A549 (cell line): ENCODE measurements around the gene CYP4F11. TPM values are rescaled to one million over a fixed set of nuclear protein-coding genes. Genes with fewer than 3 reads are reported as not detected.
A peak's percentile ranks its signal among the peaks of the same experiment; 100 is the strongest.

Experiments
- ATAC-seq, 2 experiments: fragments of 200-7000 bp in 1 of 2; fragments of >200 bp in 1 of 2; cut with Nextera tagmentation in 1 of 2; cut with Tn5 transposase in 1 of 2; 3 replicates each; pipeline versions ENCODE4 v1.8.0 to v1.9.1; 2018 to 2020; ENCODE audit warnings: mild to moderate bottlenecking in 1 of 2, moderate library complexity in 1 of 2
- CTCF ChIA-PET: fragments of 300-600 bp; sonication (Branson Sonifier 250); formaldehyde crosslinking; extraction: SDS; loops from one replicate; lab custom pipeline; 2021; ENCODE audit warnings: antibody characterized with exemption, inconsistent platforms; lab: Yijun Ruan, JAX
- POLR2A ChIA-PET: fragments of 350-600 bp; formaldehyde crosslinking; extraction: SDS; loops from one replicate; lab custom pipeline; 2021; ENCODE audit warnings: antibody characterized with exemption, inconsistent platforms; lab: Yijun Ruan, JAX
- DNase-seq, 2 experiments: peaks; one replicate each; pipeline versions ENCODE4 v3.0.0 to v3.0.0-alpha.2; 2011 to 2016; ENCODE audit warnings: low read depth in 1 of 2, low spot score in 1 of 2
- FAIRE-seq: peaks from 2 replicates; lab custom pipeline; 2011; peaks lifted over from hg19 to GRCh38; lab: Jason Lieb, UNC
- H3K27ac ChIP-seq, 2 experiments: fragments of >200 bp; sonication (Bioruptor Twin); formaldehyde crosslinking; 3 replicates each; pipeline ENCODE4 v1.5.1; 2016 to 2017
- H3K4me1 ChIP-seq: fragments of >200 bp; sonication (Bioruptor Twin); formaldehyde crosslinking; 3 replicates; pipeline ENCODE4 v1.6.1; 2016
- H3K4me2 ChIP-seq: fragments of >200 bp; sonication (Bioruptor Twin); formaldehyde crosslinking; 3 replicates; pipeline ENCODE4 v1.6.1; 2016
- H3K4me3 ChIP-seq: fragments of >200 bp; sonication (Bioruptor Twin); formaldehyde crosslinking; 3 replicates; pipeline ENCODE4 v1.5.1; 2016
- H3K9me3 ChIP-seq: fragments of >200 bp; sonication (Bioruptor Twin); formaldehyde crosslinking; 3 replicates; pipeline ENCODE4 v1.6.1; 2016
- CBX2 ChIP-seq: fragments of 200-600 bp; sonication (generic); IDR thresholded peaks from 2 replicates; pipeline ENCODE4 v1.6.1; 2016; ENCODE audit warnings: low read depth, mild to moderate bottlenecking, borderline replicate concordance
- ESRRA ChIP-seq: fragments of 150-350 bp; IDR thresholded peaks from 2 replicates; pipeline ENCODE4 v1.6.1; 2014; ENCODE audit warnings: mild to moderate bottlenecking, low read length, borderline replicate concordance
- GATA3 ChIP-seq: IDR thresholded peaks from 2 replicates; pipeline ENCODE4 v1.6.1; 2012; ENCODE audit warnings: borderline replicate concordance
- HOXA7 ChIP-seq: fragments of 250-450 bp; sonication (Bioruptor Pico); IDR thresholded peaks from 2 replicates; pipeline ENCODE4 v1.5.0; 2020; ENCODE audit warnings: mild to moderate bottlenecking, moderate library complexity
- HOXB5 ChIP-seq: fragments of 250-450 bp; sonication (Bioruptor Pico); IDR thresholded peaks from 2 replicates; pipeline ENCODE4 v1.5.0; 2020; ENCODE audit warnings: mild to moderate bottlenecking, moderate library complexity
- MYC ChIP-seq: IDR thresholded peaks from 2 replicates; pipeline ENCODE4 v1.6.1; 2012; ENCODE audit warnings: mild to moderate bottlenecking, inconsistent platforms, low read length, improper control_type of control experiment, borderline replicate concordance
- NFE2L2 ChIP-seq: fragments of 150-350 bp; conservative IDR thresholded peaks from 2 replicates; pipeline ENCODE4 v1.6.1; 2014; ENCODE audit warnings: low read length
- NR3C1 ChIP-seq: fragments of >200 bp; sonication (Bioruptor Twin); formaldehyde crosslinking; IDR thresholded peaks from 3 replicates; pipeline ENCODE4 v1.6.1; 2017
- PHF8 ChIP-seq: fragments of 200-600 bp; sonication (generic); IDR thresholded peaks from 2 replicates; pipeline ENCODE4 v1.6.1; 2016; ENCODE audit warnings: low read depth, mild to moderate bottlenecking, antibody characterized with exemption, moderate library complexity, borderline replicate concordance
- RAD21 ChIP-seq, 2 experiments: fragments of >200 bp in 1 of 2; sonication (Bioruptor Twin) in 1 of 2; formaldehyde crosslinking in 1 of 2; IDR thresholded peaks in 1 of 2; conservative IDR thresholded peaks in 1 of 2; 2 replicates in 1 of 2; 3 replicates in 1 of 2; pipeline ENCODE4 v1.6.1; 2012 to 2018; ENCODE audit warnings: inconsistent platforms in 1 of 2
- RARB ChIP-seq: fragments of 250-450 bp; sonication (Bioruptor Pico); IDR thresholded peaks from 2 replicates; pipeline ENCODE4 v1.8.0; 2021; ENCODE audit warnings: mild to moderate bottlenecking, moderate library complexity
- RFX5 ChIP-seq: fragments of 450-650 bp; IDR thresholded peaks from 2 replicates; pipeline ENCODE4 v1.7.1; 2014; ENCODE audit warnings: antibody characterized with exemption, mild to moderate bottlenecking, moderate library complexity
- SMC3 ChIP-seq: fragments of >200 bp; sonication (Bioruptor Twin); formaldehyde crosslinking; IDR thresholded peaks from 3 replicates; pipeline ENCODE4 v1.6.1; 2018; ENCODE audit warnings: inconsistent platforms
- SREBF2 ChIP-seq: fragments of 450-650 bp; IDR thresholded peaks from 2 replicates; pipeline ENCODE4 v1.6.1; 2014; ENCODE audit warnings: mild to moderate bottlenecking, moderate library complexity
- ZSCAN20 ChIP-seq: fragments of 250-450 bp; sonication (Bioruptor Pico); IDR thresholded peaks from 2 replicates; pipeline ENCODE4 v1.8.0; 2022; ENCODE audit warnings: mild to moderate bottlenecking, moderate library complexity
- WGBS: methylation state at CpG from one replicate; pipeline ENCODE4 v1.1.6; 2017; ENCODE audit errors: missing lambda C conversion rate; 5-methylcytosine and 5-hydroxymethylcytosine counted together
- polyA plus RNA-seq, 4 experiments: library from polyadenylated mRNA; depleted of rRNA in 3 of 4; stranded (reverse); fragments of >200 nt; fragmentation: RNase III in 1 of 4; extraction: RNeasy Plus Mini Kit Qiagen cat#74134 plus additional on column Dnase treatment in 1 of 4; gene quantifications; 2 replicates in 3 of 4; 3 replicates in 1 of 4; pipeline ENCODE4 v1.2.3, GENCODE V29; 2011 to 2017
- TF ChIP-seq, protein P1 (sequence below): fragments of >200 bp; sonication (Bioruptor Twin); formaldehyde crosslinking; IDR thresholded peaks from 3 replicates; pipeline ENCODE4 v1.5.1; 2016
- TF ChIP-seq, protein P2 (sequence below): fragments of 450-650 bp; IDR thresholded peaks from 2 replicates; pipeline ENCODE4 v1.6.1; 2014; ENCODE audit warnings: antibody characterized with exemption

Gene CYP4F11
- polyA plus RNA-seq, 2 of the 4 experiments (the other 2 are of a cell fraction), result 4.0 to 26.2 TPM

- H3K4me2 ChIP-seq, result no peak overlapping the region
- no peak overlapping the region for H3K4me3 ChIP-seq
- ChIA-PET CTCF (interaction anchor here (0.6 to 1.1 kb wide), 6 partner anchors 22 to 240 kb away, joined by 3 to 5 read pairs (median 3); no protein-coding TSS in a partner anchor), POLR2A (interaction anchor here (1.1 kb wide), 1 partner anchor 33 kb away, joined by 3 read pairs; no protein-coding TSS in a partner anchor)
- TF ChIP-seq NFE2L2 (no peak), HOXB5 (no peak), SREBF2 (no peak)
- DNase-seq (no peak), FAIRE-seq (no peak), ATAC-seq (no peak)
- no peaks in the 10 kb centered on the region for H3K9me3 ChIP-seq
- WGBS, result 54% methylated on average over 4 of the region's 9 CpGs
- no peaks in the 10 kb centered on the region for H3K4me1 ChIP-seq
- no peak overlapping the region for H3K27ac ChIP-seq
Observed at GRCh38 chr19:15869873-15870272, 64.5 kb downstream of the CYP4F11 start.

- FAIRE-seq, result no peak
- Histone ChIP-seq H3K27ac (no peak overlapping the region), H3K4me1 (no peaks in the 10 kb centered on the region), H3K4me2 (no peak overlapping the region), H3K9me3 (no peaks in the 10 kb centered on the region), H3K4me3 (no peak overlapping the region)
- DNase-seq, result peak; percentile 56 to 72
- peak; percentile 96 to 97 for ATAC-seq
- 6% methylated on average over 3 of the region's 3 CpGs for WGBS
- ChIA-PET POLR2A (interaction anchor here (1.1 kb wide), 1 partner anchor 32 kb away, joined by 3 read pairs; no protein-coding TSS in a partner anchor), CTCF (interaction anchor here (0.8 to 1.1 kb wide), 5 partner anchors 21 to 239 kb away, joined by 3 to 5 read pairs (median 3); no protein-coding TSS in a partner anchor)
- TF ChIP-seq RARB (CRISPR knock-in tag) (no peak), HOXA7 (CRISPR knock-in tag) (no peak), ESRRA (no peak), RFX5 (no peak), SMC3 (peak; percentile 40; the same call in 1 of the 3 replicates), RAD21 (conservative IDR thresholded peaks at IDR 0.05 in 1 of 2, IDR thresholded peaks at IDR 0.05 in 1 of 2) (peak; percentile 53 to 70), CBX2 (no peak)
- TF ChIP-seq, protein P1, sequence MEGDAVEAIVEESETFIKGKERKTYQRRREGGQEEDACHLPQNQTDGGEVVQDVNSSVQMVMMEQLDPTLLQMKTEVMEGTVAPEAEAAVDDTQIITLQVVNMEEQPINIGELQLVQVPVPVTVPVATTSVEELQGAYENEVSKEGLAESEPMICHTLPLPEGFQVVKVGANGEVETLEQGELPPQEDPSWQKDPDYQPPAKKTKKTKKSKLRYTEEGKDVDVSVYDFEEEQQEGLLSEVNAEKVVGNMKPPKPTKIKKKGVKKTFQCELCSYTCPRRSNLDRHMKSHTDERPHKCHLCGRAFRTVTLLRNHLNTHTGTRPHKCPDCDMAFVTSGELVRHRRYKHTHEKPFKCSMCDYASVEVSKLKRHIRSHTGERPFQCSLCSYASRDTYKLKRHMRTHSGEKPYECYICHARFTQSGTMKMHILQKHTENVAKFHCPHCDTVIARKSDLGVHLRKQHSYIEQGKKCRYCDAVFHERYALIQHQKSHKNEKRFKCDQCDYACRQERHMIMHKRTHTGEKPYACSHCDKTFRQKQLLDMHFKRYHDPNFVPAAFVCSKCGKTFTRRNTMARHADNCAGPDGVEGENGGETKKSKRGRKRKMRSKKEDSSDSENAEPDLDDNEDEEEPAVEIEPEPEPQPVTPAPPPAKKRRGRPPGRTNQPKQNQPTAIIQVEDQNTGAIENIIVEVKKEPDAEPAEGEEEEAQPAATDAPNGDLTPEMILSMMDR, result peak; percentile 41
Observed at GRCh38 chr19:15869109-15869555, 65.2 kb downstream of the CYP4F11 start.

- DNase-seq (no peak), ATAC-seq (no peak), FAIRE-seq (no peak)
- POLR2A ChIA-PET, result no interaction called here
- H3K9me3 ChIP-seq, result no peaks in the 10 kb centered on the region
- H3K4me3 ChIP-seq, result no peak overlapping the region
- no peak overlapping the region for H3K27ac ChIP-seq
- WGBS, result 21% methylated on average over 5 of the region's 5 CpGs
- no peaks in the 10 kb centered on the region for H3K4me1 ChIP-seq
- H3K4me2 ChIP-seq, result no peak overlapping the region
- TF ChIP-seq MYC (no peak), RARB (CRISPR knock-in tag) (no peak), SREBF2 (no peak), GATA3 (no peak), RAD21 (conservative IDR thresholded peaks at IDR 0.05 in 1 of 2, IDR thresholded peaks at IDR 0.05 in 1 of 2) (no peak)
- TF ChIP-seq, protein P2, sequence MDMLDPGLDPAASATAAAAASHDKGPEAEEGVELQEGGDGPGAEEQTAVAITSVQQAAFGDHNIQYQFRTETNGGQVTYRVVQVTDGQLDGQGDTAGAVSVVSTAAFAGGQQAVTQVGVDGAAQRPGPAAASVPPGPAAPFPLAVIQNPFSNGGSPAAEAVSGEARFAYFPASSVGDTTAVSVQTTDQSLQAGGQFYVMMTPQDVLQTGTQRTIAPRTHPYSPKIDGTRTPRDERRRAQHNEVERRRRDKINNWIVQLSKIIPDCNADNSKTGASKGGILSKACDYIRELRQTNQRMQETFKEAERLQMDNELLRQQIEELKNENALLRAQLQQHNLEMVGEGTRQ, result no peak
- CTCF ChIA-PET, result interaction anchor here (0.6 to 1.4 kb wide), 2 partner anchors 10 to 237 kb away, joined by 3 read pairs; no protein-coding TSS in a partner anchor
Observed at GRCh38 chr19:15866636-15867035, 67.7 kb downstream of the CYP4F11 start.

GRCh38 chr19:15864824-15865223 lies 69.5 kb downstream of the CYP4F11 start:
- WGBS, result 66% methylated on average over 4 of the region's 5 CpGs
- Histone ChIP-seq H3K4me1 (no peaks in the 10 kb centered on the region), H3K9me3 (no peaks in the 10 kb centered on the region), H3K27ac (no peak overlapping the region), H3K4me2 (no peak overlapping the region), H3K4me3 (no peak overlapping the region)
- FAIRE-seq, result no peak
- DNase-seq, result no peak
- POLR2A ChIA-PET, result interaction anchor here (0.5 kb wide), 1 partner anchor 21 kb away, joined by 4 read pairs; no protein-coding TSS in a partner anchor
- CTCF ChIA-PET, result no interaction called here
- TF ChIP-seq PHF8 (no peak), GATA3 (no peak), NR3C1 (no peak), MYC (no peak), HOXB5 (no peak), SMC3 (no peak), ZSCAN20 (CRISPR knock-in tag) (no peak)
- TF ChIP-seq, protein P2, result no peak
- TF ChIP-seq, all 56 proteins: peak for 0
- ATAC-seq, result no peak
